K562 (cell line): ENCODE data around the gene RUVBL2. TPM values are rescaled to one million over a fixed set of nuclear protein-coding genes. Genes with fewer than 3 reads are reported as not detected.

Experiments used
- BCLAF1 ChIP-seq, 2 experiments: fragments of 450-650 bp in 1 of 2; IDR thresholded peaks; 2 replicates each; pipeline ENCODE4 v1.6.1; 2011 to 2017; ENCODE audit warnings: low read depth in 2 of 2, antibody characterized with exemption in 1 of 2, borderline replicate concordance in 1 of 2, low read length in 1 of 2, mild to moderate bottlenecking in 1 of 2, mixed read lengths in 1 of 2; ENCODE audit not compliant: control insufficient read depth in 1 of 2
- CHD4 ChIP-seq: fragments of 200-600 bp; sonication (generic); IDR thresholded peaks from 3 replicates; pipeline ENCODE4 v1.6.1; 2012; ENCODE audit warnings: low read depth, mild to moderate bottlenecking, mixed read lengths, low read length, inconsistent platforms; ENCODE audit not compliant: insufficient read depth, insufficient replicate concordance, poor library complexity, severe bottlenecking
- CLOCK ChIP-seq: fragments of 250-450 bp; sonication (Bioruptor Pico); IDR thresholded peaks from 2 replicates; pipeline ENCODE4 v1.4.0; 2020; ENCODE audit warnings: mild to moderate bottlenecking, moderate library complexity, borderline replicate concordance
- DPF2 ChIP-seq: fragments of 450-650 bp; IDR thresholded peaks from 2 replicates; pipeline ENCODE4 v1.6.1; 2016
- MAFK ChIP-seq: IDR thresholded peaks from 2 replicates; pipeline ENCODE4 v1.6.1; 2011; ENCODE audit warnings: low read length, improper control_type of control experiment
- MCM2 ChIP-seq: fragments of 450-650 bp; IDR thresholded peaks from 2 replicates; pipeline ENCODE4 v1.6.1; 2017; ENCODE audit warnings: low read depth, mild to moderate bottlenecking
- NCOA4 ChIP-seq: fragments of 450-650 bp; IDR thresholded peaks from 2 replicates; pipeline ENCODE4 v1.6.1; 2018; ENCODE audit warnings: mild to moderate bottlenecking; ENCODE audit not compliant: partially characterized antibody
- PCBP2 ChIP-seq: fragments of 200-400 bp; formaldehyde crosslinking; IDR thresholded peaks from 2 replicates; pipeline ENCODE4 v1.6.1; 2018; ENCODE audit warnings: low read length, low read depth, mild to moderate bottlenecking, moderate library complexity; ENCODE audit not compliant: poor library complexity, severe bottlenecking
- RNF2 ChIP-seq: sonication (generic); IDR thresholded peaks from 2 replicates; pipeline ENCODE4 v1.6.1; 2016
- SNRNP70 ChIP-seq: fragments of 200-400 bp; formaldehyde crosslinking; optimal IDR thresholded peaks from 2 replicates; pipeline ENCODE3; 2017; ENCODE audit warnings: low read depth, low read length
- ZBTB26 ChIP-seq: fragments of 450-650 bp; formaldehyde crosslinking; IDR thresholded peaks from 2 replicates; pipeline ENCODE4 v1.4.0; 2022; ENCODE audit warnings: missing genetic modification characterization
- ZNF311 ChIP-seq: fragments of 250-450 bp; sonication (Bioruptor Pico); IDR thresholded peaks from 2 replicates; pipeline ENCODE4 v1.4.0; 2020; ENCODE audit warnings: mild to moderate bottlenecking, moderate library complexity
- ZNF449 ChIP-seq: fragments of 250-450 bp; sonication (Bioruptor Pico); IDR thresholded peaks from 2 replicates; pipeline ENCODE4 v1.8.0; 2022; ENCODE audit warnings: moderate library complexity, mild to moderate bottlenecking, inconsistent platforms
- polyA plus RNA-seq, 8 experiments: library from polyadenylated mRNA; depleted of rRNA in 4 of 8; stranded (reverse) in 5 of 8; unstranded in 3 of 8; fragments of >200 nt; fragmentation: Nextera tagmentation in 2 of 8; fragmentation: Illumina TruSeq in 1 of 8; extraction: Ambion mirVana in 2 of 8; extraction: Trizol in 1 of 8; gene quantifications; 2 replicates each; pipeline versions ENCODE4 v1.2.1 to v1.2.3, GENCODE V29; 2011 to 2014; ENCODE audit warnings: inconsistent platforms in 1 of 8, missing spikeins in 1 of 8
- total RNA-seq, 7 experiments: library from RNA; depleted of rRNA in 6 of 7; stranded (reverse); fragments of >200 nt in 6 of 7; fragmentation: Illumina TruSeq in 2 of 7; extraction: Trizol in 2 of 7; gene quantifications; 2 replicates each; pipeline versions ENCODE4 v1.2.1 to v1.2.3, GENCODE V29; 2011 to 2021; ENCODE audit warnings: low replicate concordance in 1 of 7

RUVBL2 gene
- total and polyA plus RNA-seq, 9 of the 15 experiments (the other 6 are each of a cell fraction or from before 2014, with no cell fraction given), result 71.4 to 453 (median 237) TPM

- TF ChIP-seq BCLAF1 (IDR thresholded peaks at IDR 0.05; ENCODE audit: borderline replicate concordance in 1 of 2, control insufficient read depth in 1 of 2, low read depth in 2 of 2, low read length in 1 of 2) (0 out of 4 replicates have a peak, but pooled peaks of 1 of the 2 experiments have one; percentile 62), CHD4 (no peak), CLOCK (no peak), DPF2 (0 out of 2 replicates have a peak, but pooled peaks have one; percentile 45), ZBTB26 (CRISPR knock-in tag) (no peak), MAFK (no peak; the same call in 1 of the 2 replicates), PCBP2 (no peak), MCM2 (no peak), ZNF311 (CRISPR knock-in tag) (no peak), ZNF449 (CRISPR knock-in tag) (no peak; the same call in 1 of the 2 replicates), NCOA4 (no peak), RNF2 (0 out of 2 replicates have a peak, but pooled peaks have one; percentile 21), SNRNP70 (no peak)
Observed at GRCh38 chr19:48954595-48955307, 38.9 kb upstream of the RUVBL2 start, which contains the start of gene BAX (continued).
